ENCODE results near the gene SPRED2.

DNA sequence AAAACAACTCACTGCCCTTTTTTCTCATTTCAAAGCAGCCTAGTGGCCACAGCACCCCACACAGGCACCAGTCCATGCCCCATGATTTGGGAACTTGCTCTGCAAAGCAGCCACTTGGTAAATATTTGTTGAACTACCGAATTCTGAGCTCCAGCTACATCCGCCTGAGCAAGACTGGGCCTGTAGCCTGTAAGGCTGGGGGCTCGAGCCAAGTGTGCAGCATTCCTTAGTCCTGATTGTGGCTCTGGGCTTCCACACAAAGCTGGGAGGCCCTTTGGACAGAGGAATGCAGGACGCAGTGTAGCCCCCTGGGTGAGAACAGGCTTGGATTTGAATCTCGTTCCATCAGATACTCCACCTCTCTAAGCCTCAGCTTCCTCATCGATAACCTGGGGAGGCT, 116.3 kb downstream of the SPRED2 start:
- TF ChIP-seq POLR2A (IDR thresholded peaks at IDR 0.05; ENCODE audit: low read depth, low read length) (no peak), POLR2AphosphoS5 (IDR thresholded peaks at IDR 0.05; ENCODE audit: low read depth, low read length) (no peak)
